ENCODE data around the gene PRDX2.

PRDX2 gene

DNA sequence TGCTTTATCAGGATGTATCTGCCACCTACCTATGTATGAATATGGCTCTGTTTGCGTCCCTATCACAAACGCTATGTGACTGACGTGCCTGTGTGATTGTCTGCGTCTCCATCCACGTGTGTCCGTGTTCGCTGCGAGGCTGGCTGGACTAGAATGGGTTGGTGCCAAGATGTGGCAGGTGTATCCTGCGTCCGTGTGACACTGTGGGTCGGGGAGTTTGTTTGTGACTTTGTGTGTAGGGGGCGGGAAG is 19.5 kb downstream of the PRDX2 start:
- H3K18ac ChIP-seq (ENCODE audit: low read length) = no peak overlapping the region
- H4K5ac ChIP-seq (ENCODE audit: low read length) = no peak overlapping the region
- H2AK5ac ChIP-seq (ENCODE audit: low read length) = no peak overlapping the region
- no peak for DNase-seq
- H2BK120ac ChIP-seq (ENCODE audit: low read depth, low read length) = no peak overlapping the region
- H3K36me3 ChIP-seq (ENCODE audit: control insufficient read depth, insufficient read depth, low read length) = no peaks in the 10 kb centered on the region
- H3K27me3 ChIP-seq (ENCODE audit: insufficient read depth, low read length, poor library complexity) = no peaks in the 10 kb centered on the region
- peaks cover 12% of the 10 kb centered on the region for H3K4me1 ChIP-seq (ENCODE audit: control insufficient read depth, low read depth, low read length)
- H3K23ac ChIP-seq (ENCODE audit: low read length) = no peak overlapping the region
- H2BK15ac ChIP-seq (replicated peaks; ENCODE audit: low read depth) = no peak overlapping the region
- H3K79me1 ChIP-seq (ENCODE audit: low read length) = no peaks in the 10 kb centered on the region
- no CpG with 5 or more reads among the region's 12 CpGs for WGBS (ENCODE audit: extremely low coverage, insufficient coverage, low lambda C conversion rate)
- no peak overlapping the region for H3K4ac ChIP-seq (ENCODE audit: low read depth, low read length)
- H3K9ac ChIP-seq (ENCODE audit: low read length) = peak overlapping the region; percentile 77
- H3K4me2 ChIP-seq (ENCODE audit: low read length) = peak overlapping the region; percentile 83
- no peak overlapping the region for H2BK5ac ChIP-seq (ENCODE audit: low read length)
- H3K79me2 ChIP-seq (ENCODE audit: control insufficient read depth, insufficient read depth, low read length) = no peaks in the 10 kb centered on the region
- H3K27ac ChIP-seq (ENCODE audit: low read depth, low read length) = no peak overlapping the region
- peak overlapping the region; percentile 82 for H3K56ac ChIP-seq (ENCODE audit: low read length)
- H3K4me3 ChIP-seq (ENCODE audit: low read length) = no peak overlapping the region
- no peak overlapping the region for H4K8ac ChIP-seq (ENCODE audit: low read depth, low read length)

DNA sequence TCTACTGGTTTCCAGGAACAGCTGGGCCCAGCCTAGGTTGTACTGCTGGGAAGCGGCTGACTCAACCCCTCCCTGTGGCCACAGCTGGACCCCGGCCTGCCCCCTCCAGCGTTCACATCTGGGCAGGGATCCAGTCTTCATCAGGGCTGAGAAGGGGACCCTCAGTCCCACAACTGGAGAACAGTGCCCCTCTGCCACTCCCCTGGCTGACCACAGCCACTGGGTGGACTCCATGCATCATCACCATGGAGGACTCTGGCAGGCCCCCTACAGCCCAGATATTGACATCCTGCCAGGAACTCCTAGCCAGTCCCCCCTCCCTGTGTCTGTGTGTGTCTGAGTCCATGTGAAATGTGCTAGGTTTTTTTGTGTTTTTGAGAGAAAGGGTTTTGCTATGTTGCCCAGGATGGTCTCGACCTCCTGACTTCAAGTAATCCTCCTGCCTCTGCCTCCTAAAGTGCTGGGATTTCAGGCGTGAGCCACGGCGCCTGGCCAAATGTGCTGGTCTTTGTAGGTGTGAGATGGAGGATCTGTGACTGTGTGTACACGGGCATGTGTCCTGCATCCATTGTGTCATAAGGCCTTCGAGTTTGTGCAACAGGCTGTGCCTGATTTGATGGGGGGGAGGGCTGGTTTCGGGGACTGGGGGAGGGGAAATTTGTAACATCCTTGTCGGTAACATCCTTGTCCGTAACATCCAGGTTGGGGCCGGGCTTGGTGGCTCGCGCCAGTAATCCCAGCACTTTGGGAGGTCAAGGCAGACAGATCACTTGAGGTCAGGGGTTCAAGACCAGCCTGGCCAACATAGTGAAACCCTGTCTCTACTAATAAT is 22.2 kb downstream of the PRDX2 start:
- H3K27me3 ChIP-seq (ENCODE audit: insufficient read depth, low read length, poor library complexity) = no peaks in the 10 kb centered on the region
- peak overlapping the region; percentile 78 for H3K9ac ChIP-seq (ENCODE audit: low read length)
- H2BK15ac ChIP-seq (replicated peaks; ENCODE audit: low read depth) = no peak overlapping the region
- H4K5ac ChIP-seq (ENCODE audit: low read length) = no peak overlapping the region
- WGBS (ENCODE audit: extremely low coverage, insufficient coverage, low lambda C conversion rate) = no CpG with 5 or more reads among the region's 15 CpGs
- no peaks in the 10 kb centered on the region for H3K79me2 ChIP-seq (ENCODE audit: control insufficient read depth, insufficient read depth, low read length)
- no peak overlapping the region for H3K18ac ChIP-seq (ENCODE audit: low read length)
- no peak overlapping the region for H3K4me3 ChIP-seq (ENCODE audit: low read length)
- H4K8ac ChIP-seq (ENCODE audit: low read depth, low read length) = no peak overlapping the region
- H3K23ac ChIP-seq (ENCODE audit: low read length) = no peak overlapping the region
- H2BK120ac ChIP-seq (ENCODE audit: low read depth, low read length) = no peak overlapping the region
- H3K56ac ChIP-seq (ENCODE audit: low read length) = peak overlapping the region; percentile 95
- no peak overlapping the region for H2AK5ac ChIP-seq (ENCODE audit: low read length)
- H3K79me1 ChIP-seq (ENCODE audit: low read length) = no peaks in the 10 kb centered on the region
- H3K4me2 ChIP-seq (ENCODE audit: low read length) = no peak overlapping the region
- peak; percentile 71 for DNase-seq
- no peaks in the 10 kb centered on the region for H3K36me3 ChIP-seq (ENCODE audit: control insufficient read depth, insufficient read depth, low read length)
- H2BK5ac ChIP-seq (ENCODE audit: low read length) = no peak overlapping the region
- H3K4ac ChIP-seq (ENCODE audit: low read depth, low read length) = peak overlapping the region; percentile 6
- peaks cover 12% of the 10 kb centered on the region for H3K4me1 ChIP-seq (ENCODE audit: control insufficient read depth, low read depth, low read length)
- H3K27ac ChIP-seq (ENCODE audit: low read depth, low read length) = peak overlapping the region; percentile 36

DNA sequence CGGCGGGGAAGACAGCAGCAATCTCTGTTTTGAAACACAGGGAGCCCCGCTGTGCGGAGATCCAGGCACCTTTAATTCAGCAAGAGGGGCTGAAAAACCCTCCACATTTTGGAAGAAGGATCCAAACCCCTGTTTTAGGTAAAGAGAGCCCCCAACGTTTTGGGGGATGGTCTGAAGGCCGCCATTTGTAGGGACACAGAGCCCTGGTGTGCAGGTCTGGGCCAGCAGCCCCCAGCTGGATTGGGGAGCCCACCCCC is 22.8 kb downstream of the PRDX2 start:
- H2BK5ac ChIP-seq (ENCODE audit: low read length) = no peak overlapping the region
- peaks cover 12% of the 10 kb centered on the region for H3K4me1 ChIP-seq (ENCODE audit: control insufficient read depth, low read depth, low read length)
- peak overlapping the region; percentile 78 for H3K9ac ChIP-seq (ENCODE audit: low read length)
- no peak overlapping the region for H2BK15ac ChIP-seq (replicated peaks; ENCODE audit: low read depth)
- H3K4me3 ChIP-seq (ENCODE audit: low read length) = no peak overlapping the region
- no peaks in the 10 kb centered on the region for H3K27me3 ChIP-seq (ENCODE audit: insufficient read depth, low read length, poor library complexity)
- H3K23ac ChIP-seq (ENCODE audit: low read length) = no peak overlapping the region
- no CpG with 5 or more reads among the region's 6 CpGs for WGBS (ENCODE audit: extremely low coverage, insufficient coverage, low lambda C conversion rate)
- no peaks in the 10 kb centered on the region for H3K36me3 ChIP-seq (ENCODE audit: control insufficient read depth, insufficient read depth, low read length)
- no peak overlapping the region for H2BK120ac ChIP-seq (ENCODE audit: low read depth, low read length)
- no peak overlapping the region for H4K8ac ChIP-seq (ENCODE audit: low read depth, low read length)
- H3K27ac ChIP-seq (ENCODE audit: low read depth, low read length) = peak overlapping the region; percentile 36
- H4K5ac ChIP-seq (ENCODE audit: low read length) = no peak overlapping the region
- H3K56ac ChIP-seq (ENCODE audit: low read length) = peak overlapping the region; percentile 95
- DNase-seq = no peak
- H2AK5ac ChIP-seq (ENCODE audit: low read length) = no peak overlapping the region
- peak overlapping the region; percentile 88 for H3K4me2 ChIP-seq (ENCODE audit: low read length)
- H3K79me1 ChIP-seq (ENCODE audit: low read length) = no peaks in the 10 kb centered on the region
- H3K4ac ChIP-seq (ENCODE audit: low read depth, low read length) = peak overlapping the region; percentile 6
- H3K18ac ChIP-seq (ENCODE audit: low read length) = peak overlapping the region; percentile 29
- no peaks in the 10 kb centered on the region for H3K79me2 ChIP-seq (ENCODE audit: control insufficient read depth, insufficient read depth, low read length)

DNA sequence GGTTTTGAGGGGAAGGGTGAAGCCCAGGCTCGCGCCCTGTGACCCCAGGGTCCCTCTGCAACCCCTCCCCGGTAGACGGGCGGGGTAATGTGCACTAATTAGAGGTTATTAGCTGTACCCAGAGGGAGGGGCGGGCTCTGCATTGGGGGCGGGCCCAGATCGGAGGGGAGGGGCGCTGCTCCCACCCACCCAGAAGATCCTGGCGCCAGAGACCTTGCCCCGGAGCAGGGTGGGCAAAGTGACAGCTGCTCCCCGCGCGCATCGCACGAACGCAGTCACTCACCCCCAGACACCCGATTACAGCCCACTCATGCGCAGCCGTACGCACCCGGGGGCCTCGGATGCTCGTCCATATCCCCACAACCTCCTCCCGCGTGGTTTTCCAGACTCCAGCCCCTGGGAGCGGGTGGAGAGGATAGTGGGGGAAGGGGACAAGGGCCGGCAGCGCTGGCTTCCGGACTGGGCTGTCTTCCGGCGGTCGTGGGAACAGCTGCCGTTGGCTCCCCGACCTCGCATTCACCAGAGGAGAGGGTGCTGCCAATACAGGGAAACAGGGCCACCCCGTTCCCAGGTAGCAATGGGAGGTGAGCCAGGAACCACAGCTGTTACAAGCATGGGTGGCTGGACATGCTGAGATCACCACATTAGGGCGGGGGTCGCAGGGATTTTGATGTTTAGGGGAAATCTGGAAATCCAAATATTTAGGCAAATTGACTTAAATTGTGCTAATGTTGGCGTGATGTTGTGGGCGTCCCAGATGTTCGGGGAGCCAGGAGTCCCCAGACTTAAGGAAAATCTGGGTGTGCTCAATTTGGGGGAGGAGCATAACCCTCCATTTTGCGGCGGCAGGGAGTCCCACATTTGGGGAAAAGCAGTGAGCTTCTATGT is 23.3 kb downstream of the PRDX2 start:
- no peaks in the 10 kb centered on the region for H3K79me1 ChIP-seq (ENCODE audit: low read length)
- H3K23ac ChIP-seq (ENCODE audit: low read length) = no peak overlapping the region
- peak overlapping the region; percentile 29 for H3K18ac ChIP-seq (ENCODE audit: low read length)
- peaks cover 8% of the 10 kb centered on the region for H3K4me1 ChIP-seq (ENCODE audit: control insufficient read depth, low read depth, low read length)
- H4K8ac ChIP-seq (ENCODE audit: low read depth, low read length) = no peak overlapping the region
- peak overlapping the region; percentile 78 for H3K9ac ChIP-seq (ENCODE audit: low read length)
- H2AK5ac ChIP-seq (ENCODE audit: low read length) = no peak overlapping the region
- peak overlapping the region; percentile 6 for H3K4ac ChIP-seq (ENCODE audit: low read depth, low read length)
- no peaks in the 10 kb centered on the region for H3K27me3 ChIP-seq (ENCODE audit: insufficient read depth, low read length, poor library complexity)
- no peak overlapping the region for H2BK120ac ChIP-seq (ENCODE audit: low read depth, low read length)
- no peak overlapping the region for H2BK15ac ChIP-seq (replicated peaks; ENCODE audit: low read depth)
- peak overlapping the region; percentile 95 for H3K56ac ChIP-seq (ENCODE audit: low read length)
- peak overlapping the region; percentile 88 for H3K4me2 ChIP-seq (ENCODE audit: low read length)
- peak overlapping the region; percentile 69 for H2BK5ac ChIP-seq (ENCODE audit: low read length)
- peak overlapping the region; percentile 36 for H3K27ac ChIP-seq (ENCODE audit: low read depth, low read length)
- no peaks in the 10 kb centered on the region for H3K79me2 ChIP-seq (ENCODE audit: control insufficient read depth, insufficient read depth, low read length)
- H3K4me3 ChIP-seq (ENCODE audit: low read length) = peak overlapping the region; percentile 48
- WGBS (ENCODE audit: extremely low coverage, insufficient coverage, low lambda C conversion rate) = no CpG with 5 or more reads among the region's 44 CpGs
- H4K5ac ChIP-seq (ENCODE audit: low read length) = no peak overlapping the region
- DNase-seq = peak; percentile 70
- no peaks in the 10 kb centered on the region for H3K36me3 ChIP-seq (ENCODE audit: control insufficient read depth, insufficient read depth, low read length)

DNA sequence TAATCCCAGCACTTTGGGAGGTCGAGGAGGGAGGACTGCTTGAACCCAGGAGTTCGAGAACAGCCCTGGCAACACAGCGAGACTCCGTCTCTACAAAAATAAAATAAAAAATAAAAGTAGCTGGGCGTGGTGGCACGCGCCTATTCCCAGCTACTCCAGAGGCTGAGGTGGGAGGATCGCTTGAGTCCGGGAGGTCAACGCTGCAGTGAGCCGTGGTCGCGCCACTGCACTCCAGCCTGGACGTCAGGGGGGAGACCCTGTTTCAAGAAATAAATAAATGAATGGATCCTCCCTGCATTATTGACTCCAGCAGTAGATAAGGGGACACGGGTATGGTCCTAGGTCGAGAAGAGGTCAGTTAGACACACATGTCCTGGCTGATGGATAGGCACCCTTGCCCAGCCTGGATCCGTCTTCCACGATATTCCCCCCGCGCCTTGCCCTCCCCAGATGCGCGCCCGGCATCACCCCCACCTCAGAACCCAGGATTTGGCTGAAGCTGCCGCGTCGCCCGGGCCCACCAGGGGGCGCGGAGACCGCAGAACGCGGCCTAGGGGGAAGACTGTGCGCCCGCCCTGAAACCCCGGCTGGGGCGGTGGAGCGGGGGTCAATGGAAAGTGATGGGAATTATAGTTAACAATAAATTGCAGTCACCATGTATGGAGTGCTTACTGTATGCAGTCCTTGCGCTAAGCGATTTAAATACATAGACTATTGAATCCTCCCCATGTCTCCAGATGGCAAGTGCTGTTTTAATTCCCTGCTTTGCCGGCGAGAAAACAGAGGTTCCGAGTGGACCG is 24.2 kb downstream of the PRDX2 start:
- Histone ChIP-seq H2BK15ac (replicated peaks; ENCODE audit: low read depth) (no peak overlapping the region), H3K36me3 (ENCODE audit: control insufficient read depth, insufficient read depth, low read length) (no peaks in the 10 kb centered on the region), H3K23ac (ENCODE audit: low read length) (no peak overlapping the region), H2BK5ac (ENCODE audit: low read length) (no peak overlapping the region), H3K4me2 (ENCODE audit: low read length) (peak overlapping the region; percentile 86), H3K9ac (ENCODE audit: low read length) (peak overlapping the region; percentile 78), H3K79me1 (ENCODE audit: low read length) (no peaks in the 10 kb centered on the region), H3K79me2 (ENCODE audit: control insufficient read depth, insufficient read depth, low read length) (no peaks in the 10 kb centered on the region), H3K4ac (ENCODE audit: low read depth, low read length) (no peak overlapping the region), H3K27me3 (ENCODE audit: insufficient read depth, low read length, poor library complexity) (no peaks in the 10 kb centered on the region), H3K18ac (ENCODE audit: low read length) (no peak overlapping the region), H3K4me3 (ENCODE audit: low read length) (peak overlapping the region; percentile 12), H2BK120ac (ENCODE audit: low read depth, low read length) (no peak overlapping the region), H3K27ac (ENCODE audit: low read depth, low read length) (no peak overlapping the region), H4K8ac (ENCODE audit: low read depth, low read length) (no peak overlapping the region), H2AK5ac (ENCODE audit: low read length) (no peak overlapping the region), H3K4me1 (ENCODE audit: control insufficient read depth, low read depth, low read length) (peaks cover 8% of the 10 kb centered on the region), H3K56ac (ENCODE audit: low read length) (peak overlapping the region; percentile 95), H4K5ac (ENCODE audit: low read length) (no peak overlapping the region)
- DNase-seq = peak; percentile 85
- no CpG with 5 or more reads among the region's 43 CpGs for WGBS (ENCODE audit: extremely low coverage, insufficient coverage, low lambda C conversion rate)
